H1 (cell line): ENCODE measurements around the gene PACC1. TPM values are rescaled to one million over a fixed set of nuclear protein-coding genes. Genes with fewer than 3 reads are reported as not detected.

Source experiments
- CTCF ChIP-seq, 3 experiments: IDR thresholded peaks; 1 replicate in 2 of 3; 2 replicates in 1 of 3; pipeline versions ENCODE4 v1.5.1 to v1.6.1; 2011; ENCODE audit warnings: low read length in 3 of 3, mild to moderate bottlenecking in 3 of 3, inconsistent platforms in 2 of 3, low read depth in 1 of 3, moderate library complexity in 1 of 3; ENCODE audit not compliant: insufficient read depth in 1 of 3; ENCODE audit errors: control extremely low read depth in 1 of 3
- EGR1 ChIP-seq: IDR thresholded peaks from 2 replicates; pipeline ENCODE4 v1.6.1; 2011; ENCODE audit warnings: low read depth, low read length, borderline replicate concordance
- SP1 ChIP-seq: IDR thresholded peaks from 2 replicates; pipeline ENCODE4 v1.6.1; 2011; ENCODE audit warnings: low read depth, low read length
- TBP ChIP-seq: IDR thresholded peaks from 2 replicates; pipeline ENCODE4 v1.6.1; 2011; ENCODE audit warnings: low read depth, low read length, improper control_type of control experiment
- polyA plus RNA-seq, 7 experiments: library from polyadenylated mRNA; depleted of rRNA in 3 of 7; stranded (reverse) in 5 of 7; unstranded in 2 of 7; fragments of >200 nt in 5 of 7; fragments of 200-250 nt in 2 of 7; gene quantifications; 1 replicate in 5 of 7; 2 replicates in 1 of 7; 4 replicates in 1 of 7; pipeline versions ENCODE4 v1.2.1 to v1.2.3, GENCODE V29; 2011 to 2013; ENCODE audit warnings: missing spikeins in 2 of 7, mixed read lengths in 2 of 7
- total RNA-seq: library from RNA; stranded (reverse); fragmentation: NEBNext Ultra II Directional; extraction: Animal tissue kit (Norgen Biotek cat#: 25700); gene quantifications from 2 replicates; pipeline ENCODE4 v1.2.1, GENCODE V29; 2021

Gene PACC1
- total and polyA plus RNA-seq, 2 of the 8 experiments (the other 6 are each of a cell fraction or from before 2014, with no cell fraction given) = 18.8 to 23.5 TPM

- TF ChIP-seq CTCF (IDR thresholded peaks at IDR 0.05; ENCODE audit: control extremely low read depth in 1 of 3, insufficient read depth in 1 of 3, low read depth in 1 of 3, low read length in 3 of 3) = no peak
- TF ChIP-seq EGR1 = no peak
- no peak for TF ChIP-seq SP1
- no peak for TF ChIP-seq TBP
- TF ChIP-seq, all 59 proteins: peak for 0
These were observed 4.4 kb downstream of the PACC1 start (continued) for GRCh38 chr1:212410231-212410820.
